ENCODE measurements around the gene TMEM267. TPM values are rescaled to one million over a fixed set of nuclear protein-coding genes. Genes with fewer than 3 reads are reported as not detected.
"Not testable (repeated sequence)": the region's sequence is repeated elsewhere in the genome, so short reads cannot be mapped to it uniquely, and the experiment has no call there.

Gene TMEM267
- total RNA-seq, 1 donor from 2014 or later, result 9.8 TPM

DNA sequence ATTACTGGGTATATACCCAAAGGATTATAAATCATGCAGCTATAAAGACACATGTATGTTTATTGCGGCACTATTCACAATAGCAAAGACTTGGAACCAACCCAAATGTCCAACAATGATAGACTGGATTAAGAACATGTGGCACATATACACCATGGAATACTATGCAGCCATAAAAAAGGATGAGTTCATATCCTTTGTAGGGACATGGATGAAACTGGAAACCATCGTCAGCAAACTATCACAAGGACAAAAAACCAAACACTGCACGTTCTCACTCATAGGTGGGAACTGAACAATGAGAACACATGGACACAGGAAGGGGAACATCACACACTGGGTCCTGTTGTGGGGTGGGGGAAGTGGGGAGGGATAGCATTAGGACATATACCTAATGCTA lies 18.2 kb downstream of the TMEM267 start:
- not testable (repeated sequence) for FAIRE-seq; DNase-seq (ENCODE audit: low spot score in 2 of 2)

DNA sequence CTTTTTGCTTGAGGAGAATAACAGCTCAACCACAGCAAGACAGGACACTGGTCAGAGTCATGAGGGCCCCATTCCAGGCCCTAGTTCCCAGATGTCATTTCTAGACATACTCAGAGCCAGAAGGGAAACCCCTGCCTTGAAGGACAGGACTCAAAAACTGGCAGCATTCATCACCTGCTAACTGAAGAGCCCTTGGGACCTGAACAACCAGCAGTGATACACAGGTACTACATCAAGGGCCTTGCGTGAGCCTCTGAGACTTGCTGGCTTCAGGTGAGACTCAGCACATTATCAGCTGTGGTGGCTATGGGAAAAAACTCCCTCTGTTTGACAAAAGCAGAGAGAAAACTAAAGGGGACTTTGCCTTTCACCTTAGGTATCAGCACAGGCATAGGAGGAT lies 22.6 kb downstream of the TMEM267 start:
- FAIRE-seq, result no peak
- no peak for DNase-seq (ENCODE audit: low spot score in 2 of 2)

DNA sequence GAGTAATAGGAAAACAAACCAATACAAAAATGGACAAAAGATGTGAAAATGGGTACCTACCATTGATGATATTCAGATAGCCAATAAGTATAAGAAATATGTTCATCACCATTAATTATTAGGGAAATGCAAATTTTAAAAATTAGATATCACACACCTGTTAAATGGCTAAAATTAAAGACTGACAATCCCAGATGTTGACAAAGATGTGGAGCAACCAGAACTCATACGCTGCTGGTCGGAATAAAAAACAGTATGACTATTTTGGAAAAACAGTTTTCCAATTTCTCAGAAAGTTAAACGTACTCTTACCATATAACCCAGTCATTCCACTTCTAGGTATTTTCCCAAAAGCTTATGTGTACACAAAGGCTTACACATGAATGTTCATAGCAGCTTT lies 27.1 kb downstream of the TMEM267 start:
- no peak for FAIRE-seq
- no peak for DNase-seq (ENCODE audit: low spot score in 2 of 2)

DNA sequence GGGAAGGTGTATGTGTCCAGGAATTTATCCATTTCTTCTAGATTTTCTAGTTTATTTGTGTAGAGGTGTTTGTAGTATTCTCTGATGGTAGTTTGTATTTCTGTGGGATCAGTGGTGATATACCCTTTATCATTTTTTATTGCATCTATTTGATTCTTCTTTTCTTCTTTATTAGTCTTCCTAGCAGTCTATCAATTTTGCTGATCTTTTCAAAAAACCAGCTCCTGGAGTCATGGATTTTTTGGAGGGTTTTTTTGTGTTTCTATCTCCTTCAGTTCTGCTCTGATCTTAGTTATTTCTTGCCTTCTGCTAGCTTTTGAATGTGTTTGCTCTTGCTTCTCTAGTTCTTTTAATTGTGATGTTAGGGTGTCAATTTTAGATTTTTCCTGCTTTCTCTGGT lies 42.1 kb downstream of the TMEM267 start:
- FAIRE-seq; DNase-seq (ENCODE audit: low spot score in 2 of 2): not testable (repeated sequence)

DNA sequence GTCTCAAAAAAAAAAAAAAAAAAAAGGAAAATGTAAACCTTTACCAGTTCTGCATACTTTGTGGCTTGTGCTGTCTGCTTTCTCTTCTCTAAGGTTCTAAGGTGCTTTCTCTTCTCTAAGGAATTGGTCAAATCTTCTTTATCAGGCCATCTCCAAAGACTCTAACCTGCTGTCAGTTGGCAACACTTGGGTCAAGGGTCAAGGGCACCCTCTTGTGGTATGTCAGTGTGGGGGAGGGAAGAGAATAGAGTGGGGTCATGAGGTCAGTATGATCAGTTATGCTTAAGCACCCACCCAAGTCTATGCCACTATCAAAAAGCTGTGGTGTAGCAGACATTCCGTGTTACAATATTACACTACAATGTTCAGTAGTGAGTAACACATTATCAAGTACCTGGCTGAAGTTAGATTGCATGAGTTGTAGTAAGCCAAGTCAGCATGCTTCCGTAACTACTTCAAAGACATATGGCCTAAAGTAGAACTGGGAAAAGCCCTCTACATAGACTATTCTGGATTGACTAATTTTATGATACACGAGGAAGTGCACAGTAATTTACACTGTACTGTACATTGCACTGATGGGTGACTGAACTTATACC lies 46.5 kb downstream of the TMEM267 start:
- FAIRE-seq, result no peak
- DNase-seq (ENCODE audit: low spot score in 2 of 2), result no peak

DNA sequence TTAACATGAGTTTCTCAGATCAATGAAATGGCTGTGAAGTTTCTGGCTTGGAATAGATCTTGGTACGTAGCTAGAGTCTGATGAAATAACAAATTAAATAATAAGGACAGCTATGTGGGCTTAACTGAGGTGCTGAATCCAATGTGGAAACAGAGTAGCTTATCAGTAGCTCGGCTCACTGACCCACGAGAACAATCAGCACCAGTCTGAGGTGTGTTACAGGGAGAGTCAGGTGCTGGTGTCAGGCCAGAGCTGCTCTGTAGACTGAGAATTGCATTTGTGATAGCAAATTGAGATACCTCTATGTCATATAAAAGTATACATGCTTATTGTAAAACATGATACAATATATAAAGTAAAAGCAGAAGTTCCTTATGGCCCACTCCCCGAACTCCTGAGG lies 50.3 kb downstream of the TMEM267 start:
- FAIRE-seq, result no peak
- DNase-seq (ENCODE audit: low spot score in 2 of 2), result no peak

DNA sequence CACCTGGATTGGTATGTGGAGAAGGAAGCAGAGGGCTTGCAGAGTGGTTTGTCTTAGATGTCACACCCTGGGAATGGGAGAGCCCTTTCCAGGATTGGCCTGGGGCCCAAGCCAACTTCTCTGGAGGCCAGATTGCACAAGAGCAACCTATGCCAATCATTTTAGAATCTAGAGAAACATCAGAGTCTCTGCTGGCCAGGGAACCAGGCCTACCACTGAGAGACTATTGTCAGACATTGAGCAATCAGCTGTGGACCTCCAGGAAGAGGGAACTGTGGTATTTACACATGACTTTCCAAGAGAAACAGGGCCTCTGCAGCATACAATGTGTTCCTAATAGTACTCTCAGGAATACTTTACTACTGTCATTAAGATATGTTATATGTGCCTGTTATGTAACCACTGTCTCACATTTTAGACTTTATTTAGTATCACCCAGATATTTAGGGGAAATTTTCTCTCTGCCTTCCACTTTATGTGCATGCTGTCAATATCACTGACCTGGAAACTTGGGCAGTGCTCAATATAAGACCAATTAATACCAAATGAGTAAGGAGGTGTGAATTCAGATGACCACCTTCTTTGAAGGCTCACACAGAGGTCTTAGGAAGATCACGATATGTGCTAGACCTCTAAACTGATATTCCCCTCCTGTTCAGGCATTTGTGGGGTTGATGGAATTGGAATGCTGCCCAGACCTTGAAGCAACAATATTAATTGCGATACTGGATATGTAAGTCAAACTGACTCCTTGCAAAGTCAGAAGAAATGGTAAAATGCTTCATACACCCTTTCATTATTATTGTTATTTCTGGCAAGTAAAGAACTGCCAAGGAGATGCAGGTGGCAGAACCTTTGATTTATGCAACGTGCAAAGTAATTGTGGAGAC lies 50.9 kb downstream of the TMEM267 start:
- DNase-seq (ENCODE audit: low spot score in 2 of 2), result peak; percentile 1 to 18
- FAIRE-seq, result no peak

DNA sequence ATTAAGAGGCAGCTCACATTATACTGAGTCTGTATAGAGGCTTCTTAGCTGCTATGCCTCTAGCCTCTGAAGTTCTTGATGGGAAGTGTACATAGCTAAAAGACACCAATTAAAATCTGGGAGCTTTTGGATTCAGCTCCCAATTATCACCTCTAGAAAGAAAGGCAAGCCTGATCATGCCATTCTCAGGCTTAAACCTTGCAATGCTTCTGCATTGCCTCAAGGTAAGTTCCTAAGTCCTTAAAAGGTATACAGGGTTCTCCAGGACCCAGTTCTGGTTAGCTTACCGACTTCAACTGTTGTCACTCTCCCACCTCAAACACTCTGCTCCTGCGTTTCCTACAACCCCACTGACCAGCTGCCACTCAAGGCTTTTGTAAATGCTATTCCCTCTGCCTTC lies 54.0 kb downstream of the TMEM267 start:
- DNase-seq (ENCODE audit: low spot score in 2 of 2) (no peak), FAIRE-seq (no peak)

DNA sequence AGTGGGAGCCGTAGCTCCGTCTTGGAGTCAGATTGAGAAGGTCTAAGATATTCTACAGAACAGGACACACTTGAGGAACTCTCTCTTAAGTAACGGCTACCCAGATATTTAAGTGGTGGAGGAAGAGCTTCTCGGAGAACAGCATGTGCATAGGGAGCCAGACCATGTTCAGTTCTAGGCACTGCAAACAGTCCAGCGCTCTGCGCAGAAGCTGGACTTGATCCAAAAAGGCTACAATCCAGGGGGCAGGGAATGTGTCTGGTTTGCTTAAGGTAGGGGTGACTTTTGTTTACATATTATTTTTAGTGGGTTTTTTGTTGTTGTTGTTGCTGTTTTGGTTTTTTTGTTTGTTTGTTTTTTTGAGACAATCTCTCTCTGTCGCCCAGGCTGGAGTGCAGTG lies 54.6 kb downstream of the TMEM267 start:
- DNase-seq (ENCODE audit: low spot score in 2 of 2), result no peak
- no peak for FAIRE-seq

DNA sequence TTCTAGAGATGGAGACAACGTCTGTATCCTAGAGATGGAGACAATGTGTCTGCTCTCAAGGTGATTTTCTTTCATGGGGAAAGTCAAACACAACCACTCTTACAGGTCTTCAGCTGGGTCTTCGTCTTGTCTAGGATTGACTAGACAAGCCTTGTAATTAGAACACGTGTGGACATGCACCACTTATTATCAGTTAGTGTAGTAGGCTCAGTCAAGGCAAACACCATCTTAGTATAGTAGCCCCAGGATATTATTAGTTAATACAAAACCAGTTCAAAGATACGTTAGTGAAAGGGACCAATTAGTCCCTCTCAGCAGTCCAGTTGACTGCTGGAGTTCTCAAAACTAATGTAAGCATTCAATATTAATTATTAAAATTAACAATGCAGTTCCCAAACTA lies 56.4 kb downstream of the TMEM267 start:
- FAIRE-seq (no peak), DNase-seq (ENCODE audit: low spot score in 2 of 2) (no peak)

DNA sequence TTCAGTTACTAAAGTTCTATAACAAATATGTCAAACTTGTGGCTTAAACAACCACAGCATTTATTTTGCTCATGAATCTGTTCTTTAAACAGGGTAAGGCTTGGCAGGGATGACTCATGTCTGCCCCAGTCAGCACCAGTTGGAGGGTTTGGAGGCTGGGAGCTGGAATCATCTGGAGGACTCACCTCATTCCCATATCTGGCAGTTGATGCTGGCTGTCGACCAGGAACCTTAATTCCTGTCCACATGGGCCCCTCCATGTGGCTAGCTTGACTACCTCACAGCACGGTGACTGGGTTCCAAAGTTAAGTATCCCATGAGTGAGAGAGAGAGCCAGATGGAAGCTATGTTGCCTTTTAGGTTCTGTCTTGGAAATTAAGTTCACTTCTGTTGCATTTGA lies 57.7 kb downstream of the TMEM267 start:
- FAIRE-seq (no peak), DNase-seq (ENCODE audit: low spot score in 2 of 2) (no peak)

DNA sequence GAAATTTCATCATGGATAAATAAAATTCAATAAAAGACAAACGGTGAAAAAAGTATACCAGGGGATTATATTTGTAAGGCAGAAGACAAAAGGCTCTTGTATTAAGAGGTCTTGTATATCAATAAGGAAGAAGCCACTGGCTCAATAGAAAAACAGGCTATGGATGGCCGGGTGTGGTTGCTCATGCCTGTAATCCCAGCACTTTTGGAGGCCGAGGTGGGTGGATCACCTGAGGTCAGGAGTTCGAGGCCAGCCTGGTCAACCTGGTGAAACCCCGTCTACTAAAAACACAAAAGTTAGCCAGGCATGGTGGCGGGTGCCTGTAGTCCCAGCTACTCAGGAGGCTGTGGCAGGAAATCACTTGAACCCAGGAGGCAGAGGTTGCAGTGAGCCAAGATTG lies 60.6 kb downstream of the TMEM267 start:
- FAIRE-seq; DNase-seq (ENCODE audit: low spot score in 2 of 2): not testable (repeated sequence)

DNA sequence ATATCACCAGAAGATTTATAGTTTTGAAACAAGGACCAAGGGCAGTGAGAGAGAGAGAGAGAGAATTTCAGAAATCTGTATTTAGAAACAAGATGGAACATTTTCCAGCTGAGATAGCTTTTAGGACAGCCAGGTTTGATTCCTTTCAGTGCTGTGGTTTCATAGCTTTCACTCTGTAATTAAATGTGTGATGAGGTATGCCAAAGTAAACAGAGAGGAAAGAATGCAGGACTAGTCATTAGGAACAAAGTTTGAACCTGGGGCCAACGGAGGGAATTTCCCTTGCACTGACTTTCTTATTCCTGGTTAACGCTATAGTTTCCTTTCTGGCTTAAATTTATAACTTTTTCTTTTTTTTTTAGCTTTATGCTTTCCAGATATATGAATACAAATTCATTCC lies 61.5 kb downstream of the TMEM267 start:
- DNase-seq (ENCODE audit: low spot score in 2 of 2) (no peak), FAIRE-seq (no peak)

DNA sequence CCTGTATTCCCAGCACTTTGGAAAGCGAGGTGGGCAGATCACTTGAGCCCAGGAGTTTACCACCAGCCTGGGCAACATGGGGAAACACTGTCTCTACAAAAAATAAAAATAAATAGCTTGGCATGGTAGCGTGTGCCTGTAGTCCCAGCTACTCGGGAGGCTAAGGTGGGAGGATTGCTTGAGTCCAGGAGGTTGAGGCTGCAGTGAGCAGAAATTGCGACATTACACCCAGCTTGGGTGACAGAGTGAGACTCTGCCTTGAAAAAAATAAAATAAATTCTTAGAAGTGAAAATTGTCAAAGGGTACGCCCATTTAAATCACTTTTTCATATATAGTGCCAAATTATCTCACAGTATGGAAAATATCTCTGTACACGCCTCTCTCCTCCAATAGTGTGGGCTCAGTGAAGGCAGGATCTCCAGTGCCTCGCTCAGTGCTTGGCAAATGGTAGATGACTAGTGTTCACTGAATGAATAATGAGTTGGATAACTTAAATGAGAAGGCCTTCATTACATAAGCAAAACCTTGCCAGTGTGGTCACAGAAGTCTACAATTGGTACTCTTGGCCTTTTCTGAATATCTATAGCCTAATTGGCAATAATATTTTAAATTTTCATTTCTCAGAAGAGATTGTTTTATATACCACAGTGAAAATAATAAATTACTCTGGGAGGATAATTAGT lies 62.1 kb downstream of the TMEM267 start:
- FAIRE-seq, result no peak
- DNase-seq (ENCODE audit: low spot score in 2 of 2), result no peak

DNA sequence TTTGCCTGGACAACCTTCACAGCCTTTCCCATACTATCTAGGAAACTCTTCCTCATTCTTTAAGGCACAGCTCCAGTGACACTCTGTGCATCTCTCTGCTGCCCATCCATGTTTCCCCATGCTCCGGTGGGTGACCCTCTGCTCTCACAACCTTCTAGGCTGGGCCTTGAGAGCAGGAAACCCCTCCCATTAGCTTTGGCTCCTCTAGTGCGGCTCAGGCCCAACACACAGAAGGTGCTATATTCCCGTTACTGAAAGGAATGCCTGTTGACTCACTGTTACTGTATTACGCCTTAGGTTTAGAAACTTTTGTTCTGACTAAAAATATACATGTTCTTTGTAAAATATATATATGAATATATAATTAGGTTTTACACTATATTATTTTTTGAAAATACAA lies 63.4 kb downstream of the TMEM267 start:
- DNase-seq (ENCODE audit: low spot score in 2 of 2) (no peak), FAIRE-seq (no peak)

DNA sequence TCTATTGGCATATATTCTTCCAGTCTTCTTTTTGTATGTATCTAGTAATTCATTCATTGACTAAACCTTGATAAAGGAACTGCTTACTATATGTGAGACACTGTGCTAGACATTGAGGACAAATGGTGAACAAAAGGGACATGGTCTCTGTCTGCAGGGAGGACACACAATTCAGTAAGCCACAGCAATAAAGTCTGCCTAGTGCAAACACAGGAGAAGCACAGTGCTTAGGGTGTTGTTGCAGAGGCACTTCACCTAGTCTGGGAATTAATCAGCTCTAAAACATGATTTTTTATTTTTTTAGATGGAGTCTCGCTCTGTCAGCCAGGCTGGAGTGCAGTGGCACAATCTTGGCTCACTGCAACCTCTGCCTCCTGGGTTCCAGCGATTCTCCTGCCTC lies 65.1 kb downstream of the TMEM267 start:
- DNase-seq (ENCODE audit: low spot score in 2 of 2) (no peak), FAIRE-seq (no peak)

DNA sequence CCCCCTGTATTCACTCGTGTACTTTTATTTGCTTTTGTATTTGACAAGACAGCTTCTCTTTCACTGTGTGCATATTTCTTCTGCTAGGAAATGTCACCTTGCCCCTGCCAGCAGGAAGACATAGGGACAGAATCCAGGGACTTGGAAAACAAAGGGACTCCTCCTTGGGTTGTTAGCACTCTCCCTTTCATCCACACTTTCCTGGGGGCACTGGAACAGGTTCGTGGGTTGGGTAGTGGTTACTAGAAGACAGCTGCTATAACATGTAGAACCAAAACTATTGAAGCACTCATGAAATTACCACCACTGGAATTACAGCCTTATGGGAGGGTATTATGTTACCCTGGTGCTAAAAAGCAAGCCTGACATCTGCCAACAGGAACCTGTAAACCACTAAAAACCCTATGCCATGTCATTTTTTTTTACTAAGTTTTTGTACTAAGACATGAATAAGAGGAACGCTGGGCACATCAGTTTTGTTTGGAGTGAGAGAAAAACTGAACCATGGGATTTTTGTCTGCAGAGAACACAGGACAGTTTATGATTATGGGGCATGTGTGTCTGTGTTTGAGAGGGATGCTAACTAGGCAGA lies 66.8 kb downstream of the TMEM267 start:
- FAIRE-seq, result no peak
- no peak for DNase-seq (ENCODE audit: low spot score in 2 of 2)

DNA sequence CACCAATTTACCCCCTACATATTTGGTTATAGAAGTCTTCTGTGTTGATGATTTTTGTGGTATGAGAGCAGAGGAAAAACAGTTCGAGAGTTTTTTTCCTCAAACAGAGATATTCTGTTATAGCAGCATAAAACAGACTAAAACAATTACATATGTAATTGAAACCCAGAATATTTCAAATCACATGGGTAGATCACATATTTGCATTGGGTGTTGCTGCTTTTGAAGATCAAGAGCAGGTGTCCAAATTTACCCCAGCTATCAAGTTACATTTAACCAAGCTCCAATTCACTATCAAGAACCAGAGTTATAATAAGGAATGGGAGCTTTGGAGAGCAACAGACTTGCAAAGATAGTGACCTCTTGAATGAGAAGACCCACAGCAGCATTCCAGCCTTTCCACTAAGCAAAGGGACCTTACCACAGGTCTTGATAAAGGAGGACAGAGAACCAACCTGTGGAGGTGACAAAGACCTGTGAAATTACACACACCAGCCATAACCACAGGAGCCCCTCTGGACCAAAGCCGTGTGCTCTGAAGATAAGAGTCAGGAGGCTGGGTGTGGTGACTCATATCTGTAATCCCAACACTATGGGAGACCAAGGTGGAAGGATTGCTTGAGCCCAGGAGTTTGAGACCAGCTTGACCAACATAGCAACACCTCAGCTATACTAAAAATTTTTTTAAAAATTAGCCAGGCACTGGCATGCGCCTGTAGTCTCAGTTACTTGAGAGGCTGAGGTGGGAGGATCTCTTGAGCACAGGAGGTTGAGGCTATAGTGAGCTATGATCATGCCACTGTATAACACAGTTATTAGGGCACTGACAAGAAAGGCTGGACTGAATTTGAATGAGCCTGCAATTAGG lies 67.5 kb downstream of the TMEM267 start:
- FAIRE-seq (no peak), DNase-seq (ENCODE audit: low spot score in 2 of 2) (no peak)

DNA sequence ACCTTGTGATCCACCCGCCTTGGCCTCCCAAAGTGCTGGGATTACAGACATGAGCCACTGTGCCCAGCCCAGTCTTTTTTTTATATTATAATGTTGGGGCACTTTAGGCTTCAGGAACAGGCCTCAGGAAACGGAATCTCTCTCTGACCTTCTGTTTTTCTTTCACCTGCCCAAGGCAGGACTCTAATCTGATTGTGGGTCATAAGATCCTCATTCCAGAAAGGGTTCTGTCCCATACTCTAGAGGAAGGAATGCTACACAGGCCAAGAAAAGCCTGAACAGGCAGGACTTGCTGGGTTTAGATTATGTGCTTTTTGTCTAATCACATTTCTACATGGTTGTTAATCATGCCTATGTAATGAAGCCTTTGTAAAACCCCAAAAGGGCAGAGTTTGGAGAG lies 69.7 kb downstream of the TMEM267 start:
- FAIRE-seq (no peak), DNase-seq (ENCODE audit: low spot score in 2 of 2) (no peak)

DNA sequence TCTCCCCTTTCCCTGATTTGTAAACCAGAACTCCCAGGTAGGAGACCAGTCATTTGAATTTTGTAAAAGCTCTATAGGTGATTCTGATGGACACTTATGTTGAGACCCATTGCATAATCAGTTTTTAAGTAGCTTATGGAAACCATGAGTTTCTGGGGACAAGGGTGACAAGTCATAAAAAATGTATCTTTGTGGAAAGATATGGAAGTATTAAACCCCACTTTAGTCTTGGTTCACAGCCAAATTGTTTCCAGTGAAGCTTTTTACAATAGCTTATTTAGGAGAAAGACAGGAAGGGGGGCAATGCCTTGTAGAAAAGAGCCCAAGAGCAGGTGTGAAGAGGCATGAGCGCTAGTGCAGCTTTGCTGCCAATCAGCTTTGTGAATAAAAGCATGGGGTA lies 71.0 kb downstream of the TMEM267 start:
- DNase-seq (ENCODE audit: low spot score in 2 of 2) (no peak), FAIRE-seq (no peak)

All from frontal cortex (tissue), 4 donors.